Measurements from ENCODE around the gene CHN2.

Gene CHN2

DNA sequence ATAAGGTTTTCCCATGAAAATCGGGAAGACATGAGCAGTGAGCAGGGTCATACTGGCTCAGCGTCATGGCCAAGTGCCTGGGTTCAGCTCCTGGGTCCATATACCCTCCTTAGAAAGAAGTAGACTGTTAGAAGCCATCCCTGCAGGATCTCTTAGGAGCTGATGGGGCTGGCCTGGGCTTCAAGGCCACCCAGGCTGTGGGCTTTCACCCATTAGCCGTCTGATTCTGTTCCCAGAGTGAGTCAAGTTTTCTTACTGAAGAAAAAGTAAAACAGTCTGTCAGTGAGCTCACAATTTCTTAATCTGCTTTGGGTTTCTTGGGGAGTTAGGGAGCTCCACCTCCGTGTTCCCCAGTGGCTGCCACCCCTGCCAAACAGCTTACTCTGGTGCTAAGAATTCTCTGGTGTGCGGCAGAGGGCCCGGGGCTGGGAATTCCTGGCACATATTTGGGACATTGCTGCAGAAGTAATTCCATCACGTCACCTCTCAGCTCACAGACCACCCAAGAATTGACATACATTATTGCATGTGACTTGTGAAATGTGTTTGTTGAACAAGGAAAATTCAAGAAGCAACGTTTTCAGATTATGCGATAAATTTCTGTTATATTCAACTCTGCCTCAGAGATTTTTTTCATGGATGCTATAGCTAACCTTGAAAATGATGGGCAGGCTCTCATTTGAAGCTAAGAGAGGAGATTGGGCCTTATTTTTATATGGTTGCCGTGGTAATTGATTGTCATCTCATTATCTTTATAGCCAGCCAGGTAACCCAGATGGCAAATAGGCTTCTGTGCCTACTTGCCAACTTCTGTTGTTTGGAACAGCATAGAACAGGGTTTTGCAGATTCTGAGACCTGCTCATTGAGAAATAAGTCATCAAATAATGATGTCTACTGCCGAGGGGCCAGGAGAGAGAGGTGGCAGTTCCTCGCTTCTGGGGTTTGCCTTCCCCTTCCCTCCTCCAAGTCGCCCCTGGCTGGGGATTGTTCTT lies 166.4 kb downstream of the CHN2 start:
- DNase-seq (ENCODE audit: low read depth in 2 of 2), result no peak

GRCh38 chr7:29362380-29362779 lies 167.8 kb downstream of the CHN2 start:
- DNase-seq (ENCODE audit: low read depth in 2 of 2), result no peak

DNA sequence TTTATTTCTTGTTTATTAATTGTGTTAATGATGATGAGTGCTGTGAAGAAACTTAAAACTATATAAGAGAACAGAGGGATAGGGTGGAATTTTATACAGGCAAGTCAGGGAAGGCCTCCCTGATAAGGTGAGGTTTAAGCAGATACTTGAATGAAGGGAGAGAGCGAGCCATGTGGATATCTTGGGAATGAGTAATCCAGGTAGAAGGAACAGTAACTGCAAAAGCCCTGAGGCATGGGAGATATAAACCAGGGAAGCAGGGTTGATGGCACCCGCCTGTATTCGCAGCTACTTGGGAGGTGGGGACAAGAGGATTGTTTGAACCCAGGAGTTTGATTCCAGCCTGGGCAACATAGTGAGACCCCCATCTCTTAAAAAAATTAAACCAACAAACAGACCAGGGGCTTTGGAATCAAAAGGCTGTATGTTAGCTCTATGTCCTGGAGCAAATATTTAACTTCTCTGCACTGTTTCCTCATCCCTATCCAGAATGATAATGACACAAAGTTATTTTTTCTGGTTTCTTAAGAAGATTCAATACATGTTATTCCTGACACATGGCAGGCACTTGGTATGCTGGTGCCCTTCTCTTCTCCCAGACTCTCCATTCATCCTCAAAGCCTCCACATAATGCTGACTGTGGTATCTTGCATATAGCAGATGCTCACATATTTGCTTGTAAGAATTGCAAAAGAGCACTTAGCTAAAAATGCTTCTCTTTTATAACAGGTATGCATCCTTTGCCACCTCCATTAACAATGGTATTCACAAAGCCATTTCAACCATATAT lies 169.3 kb downstream of the CHN2 start:
- no peak for DNase-seq (ENCODE audit: low read depth in 2 of 2)

DNA sequence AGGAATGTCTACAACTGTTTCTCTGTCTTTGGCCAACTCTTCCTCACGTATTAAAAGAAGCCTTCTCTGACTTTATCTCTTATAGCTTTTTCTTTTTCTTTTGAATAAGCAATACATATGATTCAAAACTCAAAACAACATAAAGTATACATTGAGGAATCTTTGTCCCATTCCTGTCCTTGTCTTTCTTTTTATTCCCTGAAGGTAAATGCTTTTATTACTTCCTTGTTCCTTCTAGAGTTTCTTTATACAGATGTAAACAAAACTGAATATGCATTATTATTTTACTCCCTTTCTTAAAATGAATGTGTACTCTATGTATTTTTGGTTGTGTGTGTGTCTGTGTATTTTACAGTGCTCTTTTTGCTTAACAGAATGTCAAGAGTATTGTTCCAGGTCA lies 170.1 kb downstream of the CHN2 start:
- no peak for DNase-seq (ENCODE audit: low read depth in 2 of 2)

- no peak for DNase-seq (ENCODE audit: low read depth in 2 of 2)
Observed at GRCh38 chr7:29365423-29365822, 170.8 kb downstream of the CHN2 start.

- DNase-seq (ENCODE audit: low read depth in 2 of 2), result no peak
Observed at GRCh38 chr7:29367784-29368183, 173.2 kb downstream of the CHN2 start.

GRCh38 chr7:29369909-29370488 lies 175.4 kb downstream of the CHN2 start:
- no peak for DNase-seq (ENCODE audit: low read depth in 2 of 2)

- DNase-seq (ENCODE audit: low read depth in 2 of 2), result no peak
Observed at GRCh38 chr7:29370531-29371314, 176.1 kb downstream of the CHN2 start.

DNA sequence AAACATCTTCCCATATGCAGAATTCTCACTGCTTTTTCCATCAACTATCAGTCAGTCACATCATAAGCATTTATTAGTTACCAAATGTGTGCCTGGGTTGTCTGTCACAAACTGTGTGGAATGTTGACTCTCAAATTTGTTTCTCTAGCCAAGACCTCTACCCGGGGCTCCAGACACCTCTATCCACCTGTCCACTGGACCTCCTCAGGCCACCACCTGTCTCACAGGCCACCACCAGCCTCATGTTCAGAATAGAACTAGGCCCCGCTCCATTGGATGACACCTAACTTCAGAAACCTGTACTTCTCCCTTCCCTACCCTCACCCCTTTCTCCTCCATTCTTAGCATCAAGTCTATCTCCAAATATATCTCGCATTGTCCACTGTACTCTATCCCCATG lies 176.9 kb downstream of the CHN2 start:
- DNase-seq (ENCODE audit: low read depth in 2 of 2), result no peak

DNA sequence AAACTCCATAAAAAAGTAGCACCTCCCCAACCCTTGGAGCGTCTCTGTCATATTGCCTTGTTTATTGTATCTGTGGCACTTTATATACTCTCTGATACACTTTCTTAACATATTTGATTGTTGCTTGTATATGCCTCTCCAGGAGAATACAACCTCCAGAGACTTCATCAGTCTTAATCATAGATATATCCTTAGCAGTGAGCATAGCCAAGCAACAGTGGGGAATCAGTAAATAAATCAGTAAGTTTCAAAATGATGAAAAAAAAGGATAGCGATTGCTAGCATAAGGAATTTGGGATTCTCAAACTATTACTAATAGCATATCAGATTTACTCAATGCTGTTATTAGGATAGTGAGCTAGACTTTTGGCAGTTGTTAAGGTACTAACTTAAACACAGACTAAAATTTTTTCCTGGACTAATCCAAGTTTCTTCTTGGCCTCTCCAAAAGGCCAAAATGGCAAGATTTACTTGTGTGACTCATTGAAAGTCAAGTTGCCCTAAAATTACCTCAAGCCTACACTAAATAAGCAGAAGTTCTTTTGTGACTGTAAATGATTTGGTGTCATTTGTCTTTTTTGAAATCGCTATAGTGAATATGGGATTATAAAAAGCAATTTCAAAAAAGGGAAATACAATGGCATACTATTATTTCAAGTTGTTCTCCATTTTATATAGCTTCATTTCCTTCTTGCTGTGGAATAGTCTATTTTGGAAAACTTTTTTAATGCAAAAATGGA lies 177.9 kb downstream of the CHN2 start:
- DNase-seq (ENCODE audit: low read depth in 2 of 2), result no peak

GRCh38 chr7:29375641-29376562 lies 181.3 kb downstream of the CHN2 start:
- DNase-seq (ENCODE audit: low read depth in 2 of 2), result no peak

DNA sequence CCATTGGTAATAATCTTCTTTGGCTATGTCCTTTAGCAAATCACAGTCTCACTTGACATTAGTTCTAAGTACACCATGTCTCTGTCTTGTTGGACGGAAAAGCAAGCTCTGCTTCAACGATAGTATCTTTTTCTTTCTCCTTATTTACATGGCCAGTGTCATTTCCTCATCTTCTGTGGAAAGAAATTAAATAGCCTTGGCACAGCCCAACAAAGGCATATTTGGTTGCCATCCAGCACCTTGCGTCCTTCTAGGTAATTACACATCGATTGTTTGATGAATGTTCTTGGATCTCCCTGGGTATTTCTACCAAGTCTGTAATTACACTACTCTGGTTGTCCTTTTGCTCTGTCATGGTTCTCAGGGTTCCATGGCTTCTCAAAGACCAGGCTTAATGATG lies 183.1 kb downstream of the CHN2 start:
- DNase-seq (ENCODE audit: low read depth in 2 of 2), result no peak

DNA sequence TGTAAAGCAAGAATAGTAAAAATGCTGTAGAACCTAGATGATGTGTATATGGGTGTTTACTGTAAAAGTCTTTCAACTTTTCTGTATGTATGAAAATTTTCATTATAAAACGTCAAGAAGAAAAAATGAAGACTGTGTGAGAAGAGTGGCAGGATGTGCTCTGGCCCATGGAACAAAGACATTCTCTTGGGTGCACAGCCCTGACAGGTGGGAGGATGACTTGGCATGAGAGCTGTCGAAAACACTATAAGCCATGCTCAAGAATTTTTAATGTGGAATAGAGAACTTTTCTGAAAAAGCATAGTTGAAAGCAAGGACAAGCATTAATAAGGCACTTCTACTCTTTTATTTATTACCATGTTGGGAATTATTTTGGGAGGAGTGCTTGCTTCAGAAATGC lies 185.0 kb downstream of the CHN2 start:
- DNase-seq (ENCODE audit: low read depth in 2 of 2), result no peak

DNA sequence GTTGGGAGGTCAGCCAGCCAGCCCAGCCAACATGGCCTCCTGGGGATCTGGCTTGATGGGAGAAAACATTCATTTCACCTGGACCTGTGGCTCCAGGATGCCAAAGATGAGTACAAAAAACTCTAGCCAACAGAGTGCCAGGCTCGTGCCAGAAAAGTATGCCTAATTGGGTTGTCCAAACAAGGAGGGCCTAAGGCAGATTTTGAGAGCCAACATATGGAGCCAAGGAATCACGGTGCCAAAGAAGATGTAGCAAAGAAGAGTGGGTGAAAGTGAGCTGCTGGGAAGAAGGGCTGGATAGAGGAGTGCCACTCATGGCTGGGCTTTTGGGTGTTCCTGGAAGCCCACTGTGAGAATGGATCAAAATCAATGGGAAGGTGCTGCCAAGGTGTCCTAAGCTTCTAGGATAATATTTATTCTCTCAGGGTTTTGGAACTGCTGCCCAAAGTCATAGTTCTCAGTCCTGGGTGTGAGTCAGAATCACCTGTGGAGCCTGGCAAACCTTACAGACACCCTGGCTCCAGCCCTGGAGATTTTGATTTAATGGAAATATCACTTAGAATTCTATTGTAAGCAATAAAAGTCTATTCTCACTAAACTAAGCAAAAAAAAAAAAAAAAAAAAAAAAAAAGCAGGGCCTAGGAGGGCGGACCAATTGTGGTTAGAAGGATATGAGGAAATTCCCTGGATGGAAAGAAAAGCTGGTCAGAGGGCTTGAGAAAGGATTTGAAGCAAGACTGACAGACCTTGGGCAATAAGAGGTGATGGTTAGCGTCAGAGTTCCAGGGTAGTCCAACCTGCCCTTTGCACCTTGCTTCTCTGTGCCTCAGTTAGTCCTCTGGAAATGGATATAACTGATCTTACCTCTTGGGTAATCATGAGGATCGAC lies 186.9 kb downstream of the CHN2 start:
- no peak for DNase-seq (ENCODE audit: low read depth in 2 of 2)

DNA sequence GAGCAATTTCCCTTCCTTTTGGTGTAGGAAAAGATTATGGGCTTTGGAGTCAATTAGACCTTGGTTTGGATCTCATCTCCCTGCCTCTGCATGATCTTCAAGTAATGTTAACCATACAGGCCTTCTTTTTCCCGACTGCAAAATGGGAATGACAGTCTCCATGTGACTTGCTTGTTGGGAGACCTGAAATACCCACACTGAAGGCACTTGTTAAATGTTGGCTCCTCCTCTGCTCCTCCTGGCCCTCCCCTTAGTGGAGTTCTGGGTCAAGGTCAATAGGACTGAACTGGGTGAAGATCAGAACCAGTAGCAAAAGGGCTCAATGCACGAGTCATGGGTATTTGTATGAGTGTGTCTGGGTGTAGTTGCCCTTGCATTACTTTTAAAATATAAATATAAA lies 189.7 kb downstream of the CHN2 start:
- DNase-seq (ENCODE audit: low read depth in 2 of 2), result no peak

- no peak for DNase-seq (ENCODE audit: low read depth in 2 of 2)
Observed at GRCh38 chr7:29385214-29385814, 190.7 kb downstream of the CHN2 start.

GRCh38 chr7:29386196-29386765 lies 191.7 kb downstream of the CHN2 start:
- no peak for DNase-seq (ENCODE audit: low read depth in 2 of 2)

DNA sequence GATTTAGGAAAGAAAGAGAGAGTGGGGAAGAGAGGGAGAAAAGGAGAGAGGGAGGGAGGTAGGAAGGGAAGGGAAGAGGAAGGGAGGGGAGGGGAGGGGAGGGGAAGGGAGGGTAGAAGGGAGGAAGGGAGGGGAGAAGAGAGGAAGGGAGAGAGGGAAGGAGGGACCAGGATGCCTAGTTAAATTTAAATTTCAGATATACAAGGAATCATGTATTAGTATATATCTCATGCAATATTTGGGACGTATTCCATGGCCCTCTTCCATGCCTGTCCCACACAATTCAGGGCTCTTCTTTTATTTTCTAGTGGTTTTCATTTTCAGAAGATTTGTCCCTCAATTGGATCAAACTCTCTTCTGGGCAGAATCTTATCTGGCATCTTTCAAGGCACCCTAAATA lies 196.7 kb downstream of the CHN2 start:
- DNase-seq (ENCODE audit: low read depth in 2 of 2), result no peak
